ENCODE results near the gene CTXN3.
"Not testable (repeated sequence)": the region's sequence is repeated elsewhere in the genome, so short reads cannot be mapped to it uniquely, and the experiment has no call there.

The CTXN3 gene

DNA sequence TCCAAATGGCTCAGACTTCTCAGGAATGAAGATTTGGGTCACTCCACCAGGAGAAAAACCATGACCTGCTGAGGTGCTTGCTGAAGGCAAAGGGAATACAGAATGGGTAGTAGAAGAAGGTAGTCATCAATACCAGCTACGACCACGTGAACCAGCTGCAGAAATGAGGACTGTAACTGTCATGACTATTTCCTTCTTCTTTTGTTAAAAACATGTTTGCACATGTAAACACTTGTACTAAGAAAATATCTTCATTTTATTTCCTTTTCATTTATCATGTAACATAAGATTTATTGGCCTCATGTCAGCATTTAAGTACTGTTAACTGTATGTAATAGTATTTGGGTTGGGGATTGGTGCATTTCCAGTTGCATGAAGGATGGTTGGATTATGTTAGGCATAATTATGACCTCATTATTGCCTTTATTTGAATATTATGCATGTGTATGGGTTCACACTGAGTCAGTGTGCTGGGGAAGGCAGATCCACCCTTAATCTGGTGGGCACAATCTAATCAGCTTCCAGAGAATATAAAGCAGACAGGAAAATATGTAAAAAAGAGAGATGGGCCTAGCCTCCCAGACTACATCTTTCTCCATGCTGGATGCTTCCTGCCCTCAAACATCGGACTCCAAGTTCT lies 30.9 kb downstream of the CTXN3 start:
- WGBS (ENCODE audit: insufficient coverage), result no CpG with 5 or more reads among the region's 3 CpGs
- H3K27ac ChIP-seq (ENCODE audit: insufficient read depth in 1 of 2, low read depth in 1 of 2, low read length in 2 of 2, poor library complexity in 1 of 2, severe bottlenecking in 2 of 2); H3K27me3 ChIP-seq (replicated peaks in 2 of 5; ENCODE audit: control insufficient read depth in 4 of 5, insufficient read depth in 5 of 5, low read length in 4 of 5); DNase-seq; H3K4me1 ChIP-seq (ENCODE audit: control extremely low read depth in 1 of 4, control insufficient read depth in 4 of 4, insufficient read depth in 4 of 4, low read length in 3 of 4); H3K4me3 ChIP-seq (ENCODE audit: control insufficient read depth in 1 of 7, extremely low read depth in 1 of 7, insufficient read depth in 4 of 7, low read depth in 2 of 7, low read length in 6 of 7); H3K9me3 ChIP-seq (ENCODE audit: control extremely low read depth in 1 of 5, control insufficient read depth in 4 of 5, insufficient read depth in 2 of 5, low read depth in 1 of 5, low read length in 4 of 5); CTCF ChIA-PET; POLR2A ChIA-PET; H3K36me3 ChIP-seq (ENCODE audit: control insufficient read depth in 4 of 4, insufficient read depth in 4 of 4, low read length in 3 of 4): not testable (repeated sequence)

DNA sequence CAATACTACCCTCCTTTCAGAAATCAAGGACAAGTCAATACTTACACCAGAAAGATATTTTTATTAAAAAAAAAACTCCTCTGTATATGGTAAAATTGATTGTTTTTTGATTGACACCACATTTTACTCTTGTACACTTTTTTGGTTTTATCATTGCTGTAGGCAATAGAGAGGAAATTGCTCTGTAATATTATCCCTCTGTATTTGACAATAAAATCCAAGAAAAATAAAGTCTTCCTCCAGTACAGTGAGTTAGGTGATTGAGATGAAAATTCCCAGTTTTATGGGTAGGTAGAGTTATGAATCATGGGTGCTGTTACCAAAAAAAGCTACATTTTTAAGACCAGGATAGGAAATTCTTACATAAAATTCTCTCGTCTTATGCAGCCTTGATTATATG lies 31.7 kb downstream of the CTXN3 start:
- DNase-seq, result no peak
- Histone ChIP-seq H3K27me3 (replicated peaks in 2 of 5; ENCODE audit: control insufficient read depth in 4 of 5, insufficient read depth in 5 of 5, low read length in 4 of 5) (no peaks in the 10 kb centered on the region), H3K36me3 (ENCODE audit: control insufficient read depth in 4 of 4, insufficient read depth in 4 of 4, low read length in 3 of 4) (no peaks in the 10 kb centered on the region), H3K4me1 (ENCODE audit: control extremely low read depth in 1 of 4, control insufficient read depth in 4 of 4, insufficient read depth in 4 of 4, low read length in 3 of 4) (peaks cover 0 to 5% (median 2%) of the 10 kb centered on the region in 4 experiments), H3K4me3 (ENCODE audit: control insufficient read depth in 1 of 7, extremely low read depth in 1 of 7, insufficient read depth in 4 of 7, low read depth in 2 of 7, low read length in 6 of 7) (no peak overlapping the region), H3K9me3 (ENCODE audit: control extremely low read depth in 1 of 5, control insufficient read depth in 4 of 5, insufficient read depth in 2 of 5, low read depth in 1 of 5, low read length in 4 of 5) (no peaks in the 10 kb centered on the region), H3K27ac (ENCODE audit: insufficient read depth in 1 of 2, low read depth in 1 of 2, low read length in 2 of 2, poor library complexity in 1 of 2, severe bottlenecking in 2 of 2) (no peak overlapping the region)
- POLR2A ChIA-PET, result interaction anchor here (0.7 kb wide), 1 partner anchor 14 kb away, joined by 3 read pairs; no protein-coding TSS in a partner anchor
- no CpG with 5 or more reads among the region's 1 CpG for WGBS (ENCODE audit: insufficient coverage)
- CTCF ChIA-PET, result interaction anchor here (2.2 kb wide), 1 partner anchor 13 kb away, joined by 6 read pairs; no protein-coding TSS in a partner anchor

DNA sequence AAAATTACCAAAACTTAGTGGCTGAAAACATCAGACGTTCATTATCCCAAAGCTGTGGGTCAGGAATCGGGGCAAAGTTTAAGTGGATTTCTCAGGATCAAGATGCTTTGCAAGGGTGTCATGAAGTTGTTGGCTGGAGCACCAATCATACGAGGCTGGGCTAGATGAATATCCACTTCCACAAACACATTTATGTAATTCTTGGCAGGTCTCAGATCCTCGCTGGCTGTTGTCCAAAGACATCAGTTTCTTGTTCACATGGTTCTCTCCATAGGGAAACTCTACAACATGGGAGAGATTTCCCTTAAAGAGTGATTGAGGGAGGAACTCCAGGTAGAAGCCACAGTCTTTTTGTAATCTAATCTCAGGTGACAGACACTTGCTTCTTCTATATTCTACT lies 34.1 kb downstream of the CTXN3 start:
- Histone ChIP-seq H3K36me3 (ENCODE audit: control insufficient read depth in 4 of 4, insufficient read depth in 4 of 4, low read length in 3 of 4) (no peaks in the 10 kb centered on the region), H3K27me3 (replicated peaks in 2 of 5; ENCODE audit: control insufficient read depth in 4 of 5, insufficient read depth in 5 of 5, low read length in 4 of 5) (no peaks in the 10 kb centered on the region), H3K27ac (ENCODE audit: insufficient read depth in 1 of 2, low read depth in 1 of 2, low read length in 2 of 2, poor library complexity in 1 of 2, severe bottlenecking in 2 of 2) (no peak overlapping the region), H3K4me3 (ENCODE audit: control insufficient read depth in 1 of 7, extremely low read depth in 1 of 7, insufficient read depth in 4 of 7, low read depth in 2 of 7, low read length in 6 of 7) (no peak overlapping the region), H3K9me3 (ENCODE audit: control extremely low read depth in 1 of 5, control insufficient read depth in 4 of 5, insufficient read depth in 2 of 5, low read depth in 1 of 5, low read length in 4 of 5) (no peaks in the 10 kb centered on the region), H3K4me1 (ENCODE audit: control extremely low read depth in 1 of 4, control insufficient read depth in 4 of 4, insufficient read depth in 4 of 4, low read length in 3 of 4) (peaks cover 0 to 5% (median 2%) of the 10 kb centered on the region in 4 experiments)
- 100% methylated on average over 3 of the region's 4 CpGs for WGBS (ENCODE audit: insufficient coverage)
- CTCF ChIA-PET, result no interaction called here
- POLR2A ChIA-PET, result no interaction called here
- DNase-seq, result no peak

DNA sequence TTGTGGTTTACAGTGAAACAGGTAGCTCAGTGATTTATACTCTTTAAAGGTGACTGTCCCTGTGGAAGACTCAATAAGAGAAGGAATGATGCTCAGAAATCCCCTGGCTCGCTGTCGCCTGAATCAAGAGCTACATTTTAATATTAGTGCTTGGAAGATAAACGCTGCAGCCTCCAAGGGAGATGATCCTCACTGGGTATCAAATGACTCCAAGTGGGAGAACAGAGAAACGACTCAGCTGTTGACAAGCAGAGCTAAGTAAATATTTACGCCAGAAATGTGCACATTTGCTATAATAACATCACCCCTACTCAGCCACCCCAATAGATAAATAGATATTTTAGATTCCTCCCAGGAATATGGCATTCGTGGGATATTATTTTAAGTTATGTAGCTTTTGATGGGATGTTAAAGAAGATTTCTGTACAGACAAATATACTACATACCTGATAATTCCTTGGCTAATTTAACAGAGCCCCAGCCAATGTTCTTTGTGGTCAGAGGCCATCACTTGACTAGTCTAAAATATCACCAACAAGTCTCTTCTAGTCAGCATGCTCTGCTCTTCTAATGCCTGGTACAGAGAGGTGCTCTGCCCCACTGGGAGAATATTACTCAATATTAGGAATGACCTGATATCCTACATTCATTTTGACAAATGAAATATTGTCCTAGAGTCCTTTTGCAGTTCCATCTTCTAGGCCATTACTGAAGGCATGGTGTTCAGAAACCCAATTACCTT lies 36.0 kb downstream of the CTXN3 start:
- Histone ChIP-seq H3K9me3 (ENCODE audit: control extremely low read depth in 1 of 5, control insufficient read depth in 4 of 5, insufficient read depth in 2 of 5, low read depth in 1 of 5, low read length in 4 of 5) (no peaks in the 10 kb centered on the region), H3K4me3 (ENCODE audit: control insufficient read depth in 1 of 7, extremely low read depth in 1 of 7, insufficient read depth in 4 of 7, low read depth in 2 of 7, low read length in 6 of 7) (no peak overlapping the region), H3K27me3 (replicated peaks in 2 of 5; ENCODE audit: control insufficient read depth in 4 of 5, insufficient read depth in 5 of 5, low read length in 4 of 5) (no peaks in the 10 kb centered on the region), H3K36me3 (ENCODE audit: control insufficient read depth in 4 of 4, insufficient read depth in 4 of 4, low read length in 3 of 4) (no peaks in the 10 kb centered on the region), H3K27ac (ENCODE audit: insufficient read depth in 1 of 2, low read depth in 1 of 2, low read length in 2 of 2, poor library complexity in 1 of 2, severe bottlenecking in 2 of 2) (no peak overlapping the region), H3K4me1 (ENCODE audit: control extremely low read depth in 1 of 4, control insufficient read depth in 4 of 4, insufficient read depth in 4 of 4, low read length in 3 of 4) (no peaks in the 10 kb centered on the region)
- no peak for DNase-seq
- 100% methylated on average over 3 of the region's 6 CpGs for WGBS (ENCODE audit: insufficient coverage)
- POLR2A ChIA-PET, result no interaction called here
- CTCF ChIA-PET, result interaction anchor here (2.2 kb wide), 1 partner anchor 10 kb away, joined by 6 read pairs; no protein-coding TSS in a partner anchor

DNA sequence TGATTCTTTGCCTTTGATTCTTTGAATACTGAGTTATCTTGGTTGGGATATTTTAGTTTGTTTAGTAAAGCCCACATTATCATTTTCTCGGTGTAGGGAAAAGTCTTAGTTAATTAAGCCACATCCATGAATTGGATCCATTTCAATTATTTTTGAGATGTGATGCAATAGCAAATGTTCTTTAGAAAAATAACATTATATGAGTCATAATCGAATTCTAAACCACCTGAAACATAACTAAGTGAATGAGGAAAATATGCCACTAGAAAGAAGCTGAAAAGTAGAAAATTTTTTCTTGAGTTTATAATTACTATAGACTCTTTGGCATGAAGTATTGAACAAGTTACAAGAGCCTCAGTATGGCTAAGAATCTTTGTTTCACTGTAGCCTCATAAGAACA lies 36.8 kb downstream of the CTXN3 start:
- Histone ChIP-seq H3K27ac (ENCODE audit: insufficient read depth in 1 of 2, low read depth in 1 of 2, low read length in 2 of 2, poor library complexity in 1 of 2, severe bottlenecking in 2 of 2) (no peak overlapping the region), H3K9me3 (ENCODE audit: control extremely low read depth in 1 of 5, control insufficient read depth in 4 of 5, insufficient read depth in 2 of 5, low read depth in 1 of 5, low read length in 4 of 5) (peaks cover 0 to 2% (median under 1%) of the 10 kb centered on the region in 5 experiments), H3K4me3 (ENCODE audit: control insufficient read depth in 1 of 7, extremely low read depth in 1 of 7, insufficient read depth in 4 of 7, low read depth in 2 of 7, low read length in 6 of 7) (no peak overlapping the region), H3K27me3 (replicated peaks in 2 of 5; ENCODE audit: control insufficient read depth in 4 of 5, insufficient read depth in 5 of 5, low read length in 4 of 5) (no peaks in the 10 kb centered on the region), H3K36me3 (ENCODE audit: control insufficient read depth in 4 of 4, insufficient read depth in 4 of 4, low read length in 3 of 4) (no peaks in the 10 kb centered on the region), H3K4me1 (ENCODE audit: control extremely low read depth in 1 of 4, control insufficient read depth in 4 of 4, insufficient read depth in 4 of 4, low read length in 3 of 4) (no peaks in the 10 kb centered on the region)
- ChIA-PET POLR2A (no interaction called here), CTCF (interaction anchor here (2.2 kb wide), 1 partner anchor 11 kb away, joined by 6 read pairs; no protein-coding TSS in a partner anchor)
- DNase-seq, result no peak
- WGBS (ENCODE audit: insufficient coverage), result no CpG with 5 or more reads among the region's 2 CpGs

DNA sequence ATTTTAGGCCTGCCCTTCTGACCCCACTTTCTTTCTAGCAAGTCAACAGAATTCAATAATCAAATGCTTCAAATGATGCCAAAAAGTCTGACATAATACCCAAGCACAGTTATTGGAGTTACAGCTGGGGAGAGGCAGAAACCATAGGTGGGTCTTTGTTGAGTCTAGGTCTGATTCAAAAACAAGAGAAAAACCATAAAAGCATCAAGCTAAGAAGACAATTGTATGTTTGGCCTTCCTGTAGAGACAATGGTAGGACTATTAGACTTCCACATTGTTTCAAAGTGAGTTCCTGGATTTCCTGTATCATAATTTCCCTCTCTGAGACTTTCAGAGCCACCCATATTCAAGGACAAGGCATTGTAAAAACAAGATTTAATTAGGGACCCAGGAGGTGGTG lies 37.5 kb downstream of the CTXN3 start:
- H3K9me3 ChIP-seq (ENCODE audit: control extremely low read depth in 1 of 5, control insufficient read depth in 4 of 5, insufficient read depth in 2 of 5, low read depth in 1 of 5, low read length in 4 of 5), result peaks cover 0 to 7% (median 3%) of the 10 kb centered on the region in 5 experiments
- no peaks in the 10 kb centered on the region for H3K36me3 ChIP-seq (ENCODE audit: control insufficient read depth in 4 of 4, insufficient read depth in 4 of 4, low read length in 3 of 4)
- ChIA-PET CTCF (no interaction called here), POLR2A (interaction anchor here (1.0 kb wide), 1 partner anchor 11 kb away, joined by 3 read pairs; no protein-coding TSS in a partner anchor)
- no peaks in the 10 kb centered on the region for H3K4me1 ChIP-seq (ENCODE audit: control extremely low read depth in 1 of 4, control insufficient read depth in 4 of 4, insufficient read depth in 4 of 4, low read length in 3 of 4)
- H3K4me3 ChIP-seq (ENCODE audit: control insufficient read depth in 1 of 7, extremely low read depth in 1 of 7, insufficient read depth in 4 of 7, low read depth in 2 of 7, low read length in 6 of 7), result no peak overlapping the region
- H3K27me3 ChIP-seq (replicated peaks in 2 of 5; ENCODE audit: control insufficient read depth in 4 of 5, insufficient read depth in 5 of 5, low read length in 4 of 5), result no peaks in the 10 kb centered on the region
- DNase-seq, result no peak
- no peak overlapping the region for H3K27ac ChIP-seq (ENCODE audit: insufficient read depth in 1 of 2, low read depth in 1 of 2, low read length in 2 of 2, poor library complexity in 1 of 2, severe bottlenecking in 2 of 2)

DNA sequence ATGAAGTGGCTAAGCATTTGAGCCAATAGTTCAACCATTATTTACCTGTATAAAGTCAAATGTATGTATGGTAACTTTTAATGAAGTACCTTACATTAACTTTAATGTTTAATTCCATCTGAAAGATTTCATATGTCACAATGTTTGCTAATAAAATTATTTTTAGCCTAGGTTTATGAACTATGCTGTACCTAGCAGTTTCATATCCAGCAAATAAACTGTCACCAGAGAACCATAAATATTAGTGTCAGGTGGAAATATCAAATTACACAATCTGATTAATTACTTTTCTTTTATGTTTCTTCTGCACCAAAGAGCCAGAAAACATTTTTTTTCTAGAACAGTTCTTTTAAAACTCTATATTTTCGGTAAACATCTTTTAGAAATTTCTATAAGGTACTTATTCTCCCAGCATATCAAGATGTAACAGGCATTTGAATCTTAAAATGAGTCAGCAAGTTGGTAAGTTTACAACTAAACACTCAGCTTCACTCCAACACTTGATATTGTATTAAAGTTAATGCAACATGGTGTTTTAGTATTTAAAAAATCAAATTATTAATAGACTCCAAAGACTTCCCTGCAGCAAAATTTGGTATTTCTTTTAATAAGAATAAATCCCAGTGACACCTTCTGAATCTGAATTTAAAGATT lies 45.8 kb downstream of the CTXN3 start:
- Histone ChIP-seq H3K4me1 (ENCODE audit: control extremely low read depth in 1 of 4, control insufficient read depth in 4 of 4, insufficient read depth in 4 of 4, low read length in 3 of 4) (peaks cover 0 to 13% (median 3%) of the 10 kb centered on the region in 4 experiments), H3K27me3 (replicated peaks in 2 of 5; ENCODE audit: control insufficient read depth in 4 of 5, insufficient read depth in 5 of 5, low read length in 4 of 5) (no peaks in the 10 kb centered on the region), H3K36me3 (ENCODE audit: control insufficient read depth in 4 of 4, insufficient read depth in 4 of 4, low read length in 3 of 4) (no peaks in the 10 kb centered on the region), H3K9me3 (ENCODE audit: control extremely low read depth in 1 of 5, control insufficient read depth in 4 of 5, insufficient read depth in 2 of 5, low read depth in 1 of 5, low read length in 4 of 5) (peaks cover 0 to 7% (median 3%) of the 10 kb centered on the region in 5 experiments), H3K4me3 (ENCODE audit: control insufficient read depth in 1 of 7, extremely low read depth in 1 of 7, insufficient read depth in 4 of 7, low read depth in 2 of 7, low read length in 6 of 7) (no peak overlapping the region), H3K27ac (ENCODE audit: insufficient read depth in 1 of 2, low read depth in 1 of 2, low read length in 2 of 2, poor library complexity in 1 of 2, severe bottlenecking in 2 of 2) (no peak overlapping the region)
- ChIA-PET POLR2A (no interaction called here), CTCF (interaction anchor here (1.0 kb wide), 1 partner anchor 12 kb away, joined by 3 read pairs; no protein-coding TSS in a partner anchor)
- no CpG with 5 or more reads among the region's 1 CpG for WGBS (ENCODE audit: insufficient coverage)
- peak in 1 of 3 donors; percentile 28 for DNase-seq

All from common myeloid progenitor, CD34-positive (primary cell).